NCI-H345 (cell line): ENCODE data around the gene NOP16.
"Not testable (repeated sequence)": the region's sequence is repeated elsewhere in the genome, so short reads cannot be mapped to it uniquely, and the experiment has no call there.

Source experiments
- DNase-seq: peaks from one replicate; lab custom pipeline; 2025; lab: John Stamatoyannopoulos, UW

Gene NOP16

DNA sequence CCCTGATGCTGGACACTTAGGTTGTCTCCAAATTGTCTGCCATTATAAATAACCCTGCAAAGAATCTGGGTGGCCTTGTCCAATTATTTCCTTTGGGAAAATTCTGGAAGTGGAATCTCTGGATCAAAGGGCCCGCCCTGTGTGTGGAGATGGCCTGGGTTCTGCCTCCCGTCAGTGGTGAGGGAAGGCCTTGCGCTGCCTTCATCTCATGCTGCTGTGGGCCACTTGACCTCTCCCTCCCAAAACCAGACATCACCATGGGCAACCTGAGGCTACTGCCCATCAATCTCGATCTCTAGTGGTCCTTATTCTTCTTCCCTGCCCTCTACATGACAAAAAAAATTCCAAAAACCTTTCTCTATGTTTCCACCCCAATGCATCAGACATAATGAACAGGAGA lies 21.4 kb upstream of the NOP16 start:
- DNase-seq, result no peak

DNA sequence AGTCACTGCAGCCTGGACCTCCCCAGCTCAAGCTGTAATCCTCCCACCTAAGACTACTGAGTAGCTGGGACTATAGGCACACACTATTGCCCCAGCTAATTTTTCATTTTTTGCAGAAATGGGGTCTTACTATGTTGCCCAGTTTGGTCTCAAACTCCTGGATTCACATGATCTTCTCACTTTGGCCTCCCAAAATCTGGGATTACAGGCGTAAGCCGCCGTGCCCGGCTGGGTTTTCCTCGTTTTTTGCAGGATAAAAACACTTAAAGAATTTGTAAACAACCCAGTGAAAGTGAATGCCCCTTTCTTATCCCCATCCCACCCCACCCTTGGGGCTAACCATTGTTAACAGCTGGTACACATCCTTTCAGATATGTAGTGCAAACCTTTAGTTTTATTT lies 20.2 kb upstream of the NOP16 start:
- DNase-seq, result no peak

DNA sequence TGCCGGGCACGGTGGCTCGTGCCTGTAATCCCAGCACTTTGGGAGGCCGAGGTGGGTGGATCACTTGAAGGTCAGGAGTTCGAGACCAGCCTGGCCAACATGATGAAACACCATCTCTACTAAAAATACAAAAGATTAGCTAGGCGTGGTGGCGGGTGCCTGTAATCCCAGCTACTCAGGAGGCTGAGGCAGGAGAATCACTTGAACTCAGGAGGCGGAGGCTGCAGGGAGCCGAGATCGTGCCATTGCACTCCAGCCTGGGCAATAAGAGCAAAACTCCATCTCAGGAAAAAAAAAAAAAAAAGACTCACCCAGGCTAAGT lies 19.8 kb upstream of the NOP16 start:
- not testable (repeated sequence) for DNase-seq

DNA sequence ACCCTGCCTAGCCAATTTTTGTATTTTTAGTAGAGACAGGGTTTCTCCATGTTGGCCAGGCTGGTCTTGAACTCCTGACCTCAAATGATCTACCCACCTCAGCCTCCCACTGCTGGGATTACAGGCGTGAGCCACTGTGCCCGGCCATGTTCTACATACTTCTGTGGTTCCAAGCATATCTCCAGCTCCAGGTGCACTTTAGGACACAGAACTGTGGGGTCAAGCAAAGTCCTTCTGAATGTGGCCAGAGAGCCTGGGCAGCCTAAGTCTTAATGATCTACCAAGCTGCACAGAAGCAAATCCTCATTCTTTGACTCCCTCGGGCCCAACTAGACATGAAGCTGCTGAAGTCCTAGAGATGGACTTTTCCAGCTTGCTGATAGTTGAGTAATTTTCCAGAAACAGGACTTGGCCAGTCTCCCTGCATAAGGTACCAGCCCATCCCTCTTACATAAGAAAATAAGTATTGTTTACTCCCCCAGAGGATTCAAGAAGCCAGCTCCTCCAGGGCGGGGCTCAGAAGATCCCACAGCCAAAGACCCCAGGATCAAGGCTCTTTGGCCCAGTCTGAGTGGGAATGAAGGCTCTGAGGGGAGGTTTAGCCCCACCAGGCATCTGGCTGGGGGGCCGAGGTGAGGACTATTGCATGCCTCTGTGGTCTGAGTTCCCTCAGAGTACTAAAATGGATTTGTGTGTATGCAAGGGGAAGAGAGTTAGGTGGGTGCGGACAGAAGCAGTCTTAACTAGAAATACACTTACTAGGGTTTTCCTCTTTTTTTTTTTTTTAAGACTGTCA lies 19.3 kb upstream of the NOP16 start:
- no peak for DNase-seq

DNA sequence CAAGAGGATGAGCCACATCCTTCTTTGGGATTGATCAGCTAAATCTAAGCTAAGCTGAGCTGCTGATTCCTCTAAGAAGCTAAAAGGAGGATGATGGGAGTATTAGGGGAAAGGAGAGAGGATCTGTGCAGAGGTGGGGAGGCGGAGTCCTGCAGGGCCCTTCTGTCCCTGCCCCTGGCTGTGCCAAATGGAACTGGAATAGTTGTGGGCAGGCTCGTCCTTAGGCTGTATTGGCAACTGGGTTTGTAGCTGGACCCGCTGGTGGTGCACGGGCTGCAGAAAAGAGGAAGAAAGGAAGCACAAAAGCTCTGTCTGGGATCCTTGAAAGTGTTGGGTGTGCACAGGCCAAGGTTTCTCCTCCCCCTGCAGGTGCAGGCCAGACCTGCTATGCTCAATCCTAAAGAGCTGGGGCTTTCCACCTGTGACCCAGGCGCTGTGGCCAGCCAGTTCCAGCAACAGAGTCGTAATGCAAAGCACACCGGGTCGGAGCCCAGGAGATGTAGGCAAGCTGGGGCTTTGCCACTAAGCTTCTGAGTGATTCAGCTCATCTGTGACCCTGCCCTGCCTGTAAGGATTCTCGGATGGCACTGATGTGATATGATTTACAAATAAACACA lies 18.1 kb upstream of the NOP16 start:
- no peak for DNase-seq

DNA sequence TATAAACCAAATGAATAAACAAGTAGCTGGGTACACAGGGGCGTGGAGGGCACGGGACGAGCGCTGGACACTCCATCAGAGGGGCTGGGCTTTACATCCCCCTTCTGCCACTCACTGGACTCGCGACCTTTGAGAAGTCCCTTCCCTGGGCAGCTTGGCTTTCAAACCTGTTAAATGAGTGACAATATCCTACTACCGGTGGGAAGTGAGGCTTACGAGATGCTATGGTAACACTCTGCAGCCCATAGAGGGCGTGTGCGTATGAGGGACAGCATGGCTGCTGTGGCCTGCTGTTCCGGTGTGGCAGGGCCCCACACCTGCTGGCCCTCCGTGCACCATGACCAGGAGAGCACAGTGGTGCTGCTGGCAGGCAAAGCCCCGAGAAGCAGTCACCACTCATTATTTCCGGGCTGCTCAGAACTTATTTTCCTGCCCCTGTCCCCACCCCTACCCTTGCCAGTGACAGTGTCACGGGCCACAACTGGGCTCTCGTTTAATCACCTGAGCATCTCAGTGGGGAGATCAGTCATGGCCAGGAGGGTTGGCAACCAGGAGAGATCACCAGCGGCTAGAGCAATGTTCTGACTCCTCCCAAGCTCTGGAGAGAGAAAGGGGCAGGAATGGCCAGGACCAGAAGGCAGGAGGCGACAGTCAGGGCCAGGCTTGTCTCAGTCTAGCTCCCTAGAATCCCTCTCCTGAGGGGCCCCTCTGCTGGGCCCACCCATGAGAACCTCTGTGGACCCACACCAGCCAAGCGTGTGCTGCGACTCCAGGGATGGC lies 17.4 kb upstream of the NOP16 start:
- DNase-seq, result no peak

DNA sequence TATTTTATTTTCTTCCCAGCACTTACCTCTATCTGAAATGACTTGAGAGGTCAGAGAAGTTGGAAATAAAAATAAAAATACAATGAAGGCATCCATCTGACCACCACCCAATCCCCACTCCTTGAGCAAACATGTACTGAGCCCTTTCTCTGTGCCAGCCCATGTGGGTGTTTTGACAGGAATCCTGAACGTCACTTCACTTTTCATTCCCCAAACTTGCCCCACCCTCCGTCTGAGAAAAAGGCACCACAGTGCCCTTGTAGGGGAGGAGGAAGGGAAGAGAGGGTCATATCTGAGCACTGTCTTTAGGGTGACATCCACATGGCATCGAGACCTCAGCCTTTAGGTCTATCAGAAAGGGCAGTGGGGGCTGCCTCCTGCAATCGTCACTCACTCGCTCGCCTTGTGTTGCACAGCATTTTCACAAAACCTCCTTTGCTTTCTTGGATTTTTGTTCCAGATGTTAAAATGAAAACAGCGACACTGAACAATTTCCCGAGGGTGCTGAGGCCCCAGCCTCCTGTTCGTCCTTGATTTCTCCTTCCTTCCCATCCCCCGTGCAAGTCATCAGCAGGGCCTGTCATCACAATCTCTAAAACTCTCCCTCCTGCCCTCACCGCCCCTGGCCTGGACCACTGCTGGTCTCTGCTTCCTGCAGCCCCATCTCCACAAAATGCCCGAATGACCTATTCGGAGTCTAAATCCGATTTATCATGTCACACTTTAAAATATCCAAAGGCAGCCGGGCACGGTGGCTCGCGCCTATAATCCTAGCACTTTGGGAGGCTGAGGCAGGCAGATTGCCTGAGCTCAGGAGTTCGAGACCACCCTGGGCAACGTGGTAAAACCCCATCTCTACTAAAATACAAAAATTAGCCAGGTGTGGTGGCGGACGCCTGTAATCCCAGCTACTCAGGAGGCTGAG lies 13.1 kb upstream of the NOP16 start:
- DNase-seq, result no peak

DNA sequence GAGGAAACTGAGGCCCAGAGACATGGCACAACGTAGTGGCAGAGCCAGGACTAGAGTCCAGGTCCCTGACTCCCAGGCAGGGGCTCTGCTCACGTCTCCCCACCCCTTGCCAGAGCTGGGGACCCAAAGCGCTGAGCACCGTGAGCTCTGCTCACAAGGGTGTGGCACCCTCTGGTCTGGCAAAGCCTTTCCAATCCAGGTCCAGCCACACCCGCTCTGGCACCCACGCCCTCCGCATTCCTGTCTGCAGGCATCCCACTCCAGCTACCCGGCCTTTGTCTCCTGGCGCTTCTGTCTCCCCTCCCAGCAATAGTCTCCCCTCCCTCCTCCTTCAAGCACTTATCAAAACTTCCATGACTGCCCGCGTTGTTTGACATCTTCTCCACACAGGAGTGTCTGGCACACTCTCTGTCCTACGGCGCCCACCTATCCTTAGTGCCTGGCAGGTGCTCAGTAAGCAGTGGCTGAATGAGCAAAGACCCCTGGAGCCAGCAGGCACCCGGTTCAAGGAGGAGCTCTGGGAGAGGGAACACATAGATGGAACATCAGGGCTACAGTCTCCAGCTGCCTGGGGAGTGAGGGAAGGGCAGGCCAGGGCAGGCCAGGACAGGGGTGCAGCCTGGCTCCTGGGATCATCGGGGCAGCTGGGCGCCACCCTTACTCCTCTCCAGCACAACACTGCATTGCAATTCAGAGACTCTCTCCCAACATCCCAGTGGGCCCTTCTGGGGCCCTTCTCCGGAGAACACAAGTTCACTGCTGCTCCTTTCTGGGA lies 12.2 kb upstream of the NOP16 start:
- DNase-seq, result no peak

DNA sequence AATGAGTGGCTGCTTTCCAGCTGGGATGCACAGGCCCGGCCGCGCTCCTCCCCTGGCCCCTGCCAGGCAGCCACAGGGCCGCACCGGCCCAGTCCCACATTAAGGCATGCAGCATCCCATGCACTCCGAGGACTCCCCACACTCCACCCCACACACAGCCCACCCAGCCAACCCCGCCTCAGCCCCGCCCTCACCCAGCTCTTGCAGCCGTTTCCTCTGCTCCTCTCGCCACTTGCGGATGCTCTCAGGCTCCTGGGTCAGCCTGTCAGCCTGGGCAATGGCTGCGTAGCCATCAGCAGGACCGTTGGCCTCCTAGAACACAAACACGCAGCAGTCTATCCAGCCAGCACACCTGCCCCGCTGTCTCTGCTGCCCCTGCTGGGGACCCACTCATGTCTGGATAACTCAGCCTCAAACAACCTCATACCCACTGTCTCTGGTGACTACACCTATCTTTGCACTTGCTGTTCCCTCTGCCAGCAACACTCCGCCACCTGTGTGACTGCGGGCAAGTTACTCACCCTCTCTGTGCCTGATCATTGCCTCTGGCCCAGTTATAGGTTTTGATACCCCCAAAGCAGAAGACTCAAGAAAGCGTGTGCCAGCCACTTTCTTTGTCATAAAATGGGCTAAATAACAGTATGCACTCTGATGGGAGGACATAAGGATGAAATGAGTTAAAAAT lies 9.5 kb upstream of the NOP16 start:
- DNase-seq, result no peak

DNA sequence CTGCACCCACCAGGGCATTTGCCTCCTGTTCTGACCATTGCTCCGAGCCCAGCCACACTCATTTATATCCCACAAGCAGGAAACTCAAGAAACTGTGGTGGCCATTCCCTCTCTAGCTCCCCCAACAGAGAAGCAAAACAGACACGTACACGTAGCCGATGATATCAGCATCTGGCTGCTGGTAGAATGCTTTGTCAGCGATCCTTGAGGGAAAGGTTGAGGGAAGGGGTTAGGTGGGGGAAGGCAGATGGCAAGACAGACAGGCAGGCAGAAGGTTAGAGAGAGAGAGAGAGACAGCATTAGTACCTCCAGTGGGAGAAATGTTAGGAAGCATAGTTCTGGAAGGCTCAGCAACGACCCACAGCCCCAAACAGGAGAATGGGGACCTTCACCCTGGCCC lies 7.9 kb upstream of the NOP16 start:
- no peak for DNase-seq

DNA sequence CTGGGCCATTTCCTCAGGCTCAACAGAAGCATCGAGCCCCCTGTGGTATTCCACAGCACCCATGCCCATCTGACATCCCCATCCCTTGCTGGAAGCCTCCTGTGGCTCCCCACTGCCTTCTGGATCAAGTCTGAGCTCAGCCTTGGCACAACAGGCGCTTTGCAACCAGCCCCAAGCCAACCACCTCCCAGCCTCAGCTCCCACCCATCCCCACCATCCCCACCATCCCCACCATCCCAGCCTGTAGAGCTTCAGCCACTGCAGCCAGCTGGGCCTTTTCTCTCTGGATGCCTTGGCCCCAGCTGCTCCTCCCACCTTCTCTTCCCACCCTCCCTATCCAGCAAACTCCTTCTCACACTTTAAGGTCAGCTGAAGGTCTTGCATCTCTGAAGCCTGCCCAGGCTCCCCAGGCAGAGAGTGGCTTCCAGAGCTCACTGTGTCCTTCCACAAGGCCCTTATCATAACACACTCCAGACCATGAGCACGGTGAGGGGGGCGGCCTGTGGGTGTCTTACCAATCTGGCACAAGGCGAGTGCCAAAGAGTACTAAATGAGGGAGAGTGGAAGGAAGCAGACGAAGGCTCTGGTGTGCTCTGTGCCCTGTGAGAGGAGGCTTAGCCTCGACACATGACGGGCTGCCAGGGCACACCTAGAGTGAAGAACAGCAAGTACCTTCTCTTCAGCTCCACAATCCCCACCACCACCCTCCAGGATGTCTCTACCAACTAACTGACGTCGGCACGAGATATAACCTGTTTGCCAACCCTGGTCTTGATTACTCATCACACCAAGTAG lies 6.7 kb upstream of the NOP16 start:
- no peak for DNase-seq

DNA sequence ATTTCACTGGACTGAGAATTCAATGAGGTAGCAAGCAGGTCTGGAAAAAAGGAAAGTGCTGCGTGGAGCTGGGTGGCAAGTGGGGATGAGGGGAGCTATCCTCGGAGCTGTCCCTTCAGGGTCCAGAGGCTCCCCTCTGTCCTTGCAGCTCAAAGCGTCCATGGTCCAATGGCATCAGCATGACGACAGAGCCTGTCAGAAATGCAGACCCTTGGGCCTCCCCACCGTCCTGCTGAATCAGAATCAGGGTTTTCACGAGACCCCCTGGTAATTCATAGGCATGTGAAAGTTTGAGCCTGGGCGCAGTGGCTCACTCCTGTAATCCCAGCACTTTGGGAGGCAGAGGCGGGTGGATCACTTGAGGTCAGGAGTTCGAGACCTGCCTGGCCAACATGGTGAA lies 5.7 kb upstream of the NOP16 start:
- DNase-seq, result no peak

DNA sequence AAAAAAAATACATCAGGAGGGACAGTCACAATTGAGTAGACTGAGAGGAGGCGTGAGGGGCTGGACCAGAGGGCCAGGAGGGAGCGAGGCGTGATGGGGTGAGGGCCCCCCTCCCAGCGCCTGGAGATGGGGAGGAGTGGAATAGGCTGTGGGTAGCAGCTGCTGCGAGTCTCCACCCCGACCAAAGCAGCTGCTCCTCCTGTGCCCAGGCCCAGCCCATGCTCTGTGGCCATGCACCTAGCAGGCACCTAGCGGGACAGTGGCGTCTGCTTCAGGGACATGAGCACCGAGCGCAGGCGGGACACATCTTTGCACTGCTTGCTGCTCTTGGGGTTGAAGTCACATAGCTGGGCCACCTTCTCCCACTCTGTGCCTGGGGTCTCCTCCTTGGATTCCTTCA lies 4.1 kb upstream of the NOP16 start:
- no peak for DNase-seq

DNA sequence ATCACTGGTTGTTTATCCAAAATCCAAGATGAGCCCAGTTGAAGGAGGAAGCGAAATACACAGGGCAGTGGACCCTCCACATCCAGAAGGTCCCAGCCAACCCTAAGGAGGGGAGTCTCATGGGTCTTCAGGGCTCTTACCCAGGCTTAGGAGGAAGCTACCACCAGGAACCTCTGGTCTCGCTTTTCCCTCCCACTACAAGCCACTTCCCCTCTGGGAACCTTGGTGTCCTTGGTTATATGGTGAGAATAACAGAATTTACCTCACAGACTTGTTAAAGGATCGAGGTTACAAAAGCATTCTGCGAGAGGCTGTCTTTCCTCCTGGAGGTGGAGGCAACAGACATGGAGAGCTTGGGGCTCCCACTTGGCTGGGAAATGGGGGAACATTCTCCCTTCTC lies 3.6 kb upstream of the NOP16 start:
- no peak for DNase-seq

DNA sequence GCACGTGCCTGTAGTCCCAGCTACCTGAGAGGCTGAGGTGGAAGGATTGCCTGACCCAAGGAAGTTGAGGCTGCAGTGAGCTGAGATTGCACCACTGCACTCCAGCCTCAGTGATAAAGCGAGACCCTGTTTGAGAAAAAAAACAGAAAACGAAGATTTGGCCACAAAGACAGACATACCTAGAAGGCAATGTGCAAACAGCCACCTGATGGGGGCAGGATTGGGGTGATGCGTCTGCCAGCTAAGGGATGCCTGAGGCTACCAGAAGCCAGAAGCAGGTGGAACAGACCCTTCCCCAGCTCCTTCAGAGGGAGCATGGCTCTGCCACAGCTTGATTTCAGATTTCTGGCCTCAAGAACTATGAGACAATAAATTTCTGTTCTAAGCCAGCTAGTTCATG lies 3.1 kb upstream of the NOP16 start:
- no peak for DNase-seq

DNA sequence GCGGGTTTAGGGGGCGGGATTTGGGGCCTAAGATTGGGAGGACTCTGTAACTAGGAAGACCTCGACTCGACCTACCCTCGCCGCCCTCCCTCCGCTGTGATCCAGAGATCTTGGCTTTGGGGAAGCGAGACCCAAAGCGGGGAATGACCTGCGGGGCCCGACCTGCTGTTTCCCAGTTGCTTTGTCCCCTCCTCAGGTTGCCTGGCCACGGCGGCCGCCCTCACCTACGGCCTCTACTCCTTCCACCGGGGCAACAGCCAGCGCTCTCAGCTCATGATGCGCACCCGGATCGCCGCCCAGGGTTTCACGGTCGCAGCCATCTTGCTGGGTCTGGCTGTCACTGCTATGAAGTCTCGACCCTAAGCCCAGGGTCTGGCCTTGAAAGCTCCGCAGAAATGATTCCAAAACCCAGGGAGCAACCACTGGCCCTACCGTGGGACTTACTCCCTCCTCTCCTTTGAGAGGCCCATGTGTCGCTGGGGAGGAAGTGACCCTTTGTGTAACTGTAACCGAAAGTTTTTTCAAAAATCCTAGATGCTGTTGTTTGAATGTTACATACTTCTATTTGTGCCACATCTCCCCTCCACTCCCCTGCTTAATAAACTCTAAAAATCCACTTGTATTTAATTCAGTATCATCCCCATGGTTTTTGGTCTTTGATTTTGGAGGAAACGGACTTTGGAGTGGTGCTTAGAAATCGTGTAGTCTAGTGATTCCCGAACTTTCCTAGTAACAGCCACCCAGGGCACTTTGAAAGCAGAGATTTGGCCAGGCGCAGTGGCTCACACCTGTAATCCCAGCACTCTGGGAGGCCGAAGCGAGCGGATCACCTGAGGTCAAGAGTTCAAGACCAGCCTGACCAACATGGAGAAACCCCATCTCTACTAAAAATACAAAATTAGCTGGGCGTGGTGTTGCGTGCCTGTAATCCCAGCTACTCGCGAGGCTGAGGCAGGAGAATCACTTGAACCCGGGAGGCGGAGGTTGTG lies 1.0 kb upstream of the NOP16 start:
- DNase-seq, result no peak

DNA sequence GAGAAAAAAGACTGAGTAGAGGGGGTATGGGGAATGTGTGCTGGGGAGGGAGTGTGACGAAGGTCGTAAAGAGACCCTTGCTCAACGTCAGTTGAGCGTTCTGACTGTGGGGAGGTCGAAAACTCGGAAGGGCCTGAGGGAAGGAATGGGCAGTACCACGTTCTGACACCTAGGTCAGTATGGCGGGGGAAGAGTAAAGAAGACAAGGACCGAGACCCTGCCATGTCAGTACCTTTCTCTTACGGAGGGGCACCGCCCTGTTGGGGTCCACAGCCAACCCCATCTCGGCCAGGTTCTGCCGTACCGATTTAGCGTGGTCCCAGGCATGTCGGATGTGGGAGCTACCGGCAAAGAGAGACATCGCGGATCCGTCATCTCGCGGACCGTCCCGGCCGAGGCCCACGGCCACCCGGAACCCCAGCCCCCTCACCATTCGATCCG lies 375 bp downstream of the NOP16 start:
- DNase-seq, result no peak

DNA sequence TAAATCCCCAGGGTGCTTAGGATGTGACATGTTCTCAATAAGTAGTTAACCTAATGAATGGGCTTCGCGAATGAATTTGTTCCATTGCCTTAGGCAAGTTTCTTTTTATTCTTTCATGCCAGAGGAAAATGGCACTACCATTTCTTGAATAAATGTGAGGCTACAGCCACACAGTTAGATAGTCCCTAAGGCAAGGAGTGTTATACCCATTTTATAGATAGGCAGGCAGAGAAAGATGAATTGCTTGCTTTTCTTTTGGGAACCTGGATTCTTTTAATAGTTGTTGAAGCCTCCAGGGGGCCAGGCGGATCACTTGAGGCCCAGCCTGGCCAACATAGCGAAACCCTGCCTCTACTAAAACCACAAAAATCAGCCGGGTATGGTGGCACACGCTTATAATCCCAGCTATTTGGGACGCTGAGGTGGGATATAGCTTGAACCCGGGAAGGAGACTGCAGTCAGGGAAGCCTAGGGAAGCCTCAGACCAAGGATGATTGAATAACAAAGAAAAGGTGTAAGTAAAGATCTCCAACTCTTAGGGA lies 943 bp downstream of the NOP16 start:
- no peak for DNase-seq
